Liver (tissue), 9 donors: ENCODE data around the gene BLM. TPM values are rescaled to one million over a fixed set of nuclear protein-coding genes. Genes with fewer than 3 reads are reported as not detected.

Experiments used
- DNase-seq: peaks from one replicate; pipeline ENCODE4 v3.0.0-alpha.2; 2017; ENCODE audit warnings: low spot score
- H3K27ac ChIP-seq, 2 donors: one replicate each; pipeline ENCODE4 v1.7.0; 2013; ENCODE audit warnings: inconsistent platforms in 2 of 2, low read length in 2 of 2, control low read depth in 1 of 2, low read depth in 1 of 2, mild to moderate bottlenecking in 1 of 2
- H3K27me3 ChIP-seq, 4 donors: one replicate each; pipeline versions ENCODE4 v1.6.1 to v1.7.0; 2013; ENCODE audit warnings: low read length in 3 of 4, inconsistent platforms in 1 of 4, mild to moderate bottlenecking in 1 of 4, moderate library complexity in 1 of 4; ENCODE audit not compliant: control insufficient read depth in 4 of 4, insufficient read depth in 4 of 4
- H3K36me3 ChIP-seq, 4 donors: one replicate each; pipeline versions ENCODE4 v1.6.1 to v1.7.0; 2013; ENCODE audit warnings: low read length in 3 of 4, mild to moderate bottlenecking in 3 of 4, low read depth in 1 of 4, moderate library complexity in 1 of 4; ENCODE audit not compliant: control insufficient read depth in 4 of 4, insufficient read depth in 3 of 4
- H3K4me1 ChIP-seq, 4 donors: one replicate each; pipeline versions ENCODE4 v1.6.1 to v1.7.0; 2013; ENCODE audit warnings: low read length in 3 of 4, mild to moderate bottlenecking in 3 of 4, moderate library complexity in 1 of 4; ENCODE audit not compliant: control insufficient read depth in 4 of 4, insufficient read depth in 4 of 4
- H3K4me3 ChIP-seq, 3 donors: one replicate each; pipeline versions ENCODE4 v1.6.1 to v1.7.0; 2013; ENCODE audit warnings: low read length in 3 of 3, control low read depth in 1 of 3, low read depth in 1 of 3, mild to moderate bottlenecking in 1 of 3
- H3K9ac ChIP-seq, 2 donors: one replicate each; pipeline ENCODE4 v1.7.0; 2013; ENCODE audit warnings: low read length in 2 of 2, mild to moderate bottlenecking in 2 of 2, moderate library complexity in 2 of 2, control low read depth in 1 of 2, low read depth in 1 of 2
- H3K9me3 ChIP-seq, 4 donors: one replicate each; pipeline versions ENCODE4 v1.6.1 to v1.7.0; 2013; ENCODE audit warnings: low read length in 3 of 4; ENCODE audit not compliant: control insufficient read depth in 4 of 4
- ATF3 ChIP-seq: IDR thresholded peaks from 2 replicates; pipeline ENCODE4 v1.6.1; 2016; ENCODE audit warnings: antibody characterized with exemption
- CTCF ChIP-seq: fragments of 150-350 bp; IDR thresholded peaks from 2 replicates; pipeline ENCODE4 v1.5.1; 2017; ENCODE audit warnings: improper control_type of control experiment, low read depth, low read length; ENCODE audit not compliant: missing input control
- EGR1 ChIP-seq, 2 donors: IDR thresholded peaks; 2 replicates each; pipeline ENCODE4 v1.6.1; 2016 to 2018; ENCODE audit warnings: antibody characterized with exemption in 2 of 2, low read depth in 2 of 2
- FOXA2 ChIP-seq: IDR thresholded peaks from 2 replicates; pipeline ENCODE4 v1.6.1; 2016; ENCODE audit warnings: antibody characterized with exemption
- GABPA ChIP-seq, 2 donors: IDR thresholded peaks in 1 of 2; conservative IDR thresholded peaks in 1 of 2; 2 replicates each; pipeline ENCODE4 v1.6.1; 2016; ENCODE audit warnings: antibody characterized with exemption in 2 of 2, mild to moderate bottlenecking in 1 of 2, moderate library complexity in 1 of 2
- HNF4A ChIP-seq, 2 donors: conservative IDR thresholded peaks; 2 replicates each; pipeline ENCODE4 v1.6.1; 2016; ENCODE audit warnings: antibody characterized with exemption in 2 of 2, mild to moderate bottlenecking in 2 of 2
- HNF4G ChIP-seq: IDR thresholded peaks from 2 replicates; pipeline ENCODE4 v1.6.1; 2016; ENCODE audit warnings: antibody characterized with exemption
- JUND ChIP-seq, 2 donors: IDR thresholded peaks; 2 replicates each; pipeline ENCODE4 v1.6.1; 2016; ENCODE audit warnings: antibody characterized with exemption in 2 of 2
- MAX ChIP-seq: IDR thresholded peaks from 2 replicates; pipeline ENCODE4 v1.6.1; 2016; ENCODE audit warnings: antibody characterized with exemption
- RAD21 ChIP-seq, 2 donors: IDR thresholded peaks; 2 replicates each; pipeline ENCODE4 v1.6.1; 2016; ENCODE audit warnings: antibody characterized with exemption in 2 of 2, mild to moderate bottlenecking in 2 of 2
- REST ChIP-seq: IDR thresholded peaks from 2 replicates; pipeline ENCODE4 v1.6.1; 2016; ENCODE audit warnings: antibody characterized with exemption, mild to moderate bottlenecking
- RXRA ChIP-seq, 2 donors: IDR thresholded peaks; 2 replicates each; pipeline ENCODE4 v1.6.1; 2017 to 2018; ENCODE audit warnings: antibody characterized with exemption in 2 of 2, mild to moderate bottlenecking in 1 of 2
- SP1 ChIP-seq: IDR thresholded peaks from 2 replicates; pipeline ENCODE4 v1.6.1; 2018; ENCODE audit warnings: antibody characterized with exemption, mild to moderate bottlenecking
- TAF1 ChIP-seq: conservative IDR thresholded peaks from 2 replicates; pipeline ENCODE4 v1.6.1; 2016; ENCODE audit warnings: antibody characterized with exemption, mild to moderate bottlenecking
- YY1 ChIP-seq: IDR thresholded peaks from 2 replicates; pipeline ENCODE4 v1.6.1; 2016; ENCODE audit warnings: antibody characterized with exemption, mild to moderate bottlenecking
- ZBTB33 ChIP-seq: IDR thresholded peaks from 2 replicates; pipeline ENCODE4 v1.6.1; 2016; ENCODE audit warnings: antibody characterized with exemption
- WGBS: extraction: QIAGEN DNeasy Blood & Tissue Kit; methylation state at CpG from one replicate; pipeline ENCODE4 v1.1.7; 2013; 5-methylcytosine and 5-hydroxymethylcytosine counted together
- polyA plus RNA-seq, 2 donors: library from polyadenylated mRNA; stranded (reverse) in 1 of 2; unstranded in 1 of 2; fragments of 200-250 nt in 1 of 2; fragments of >200 nt in 1 of 2; fragmentation: Nextera tagmentation in 1 of 2; extraction: Ambion mirVana in 1 of 2; gene quantifications; one replicate each; pipeline versions ENCODE4 v1.2.1 to v1.2.3, GENCODE V29; 2013 to 2015
- total RNA-seq, 2 donors: library from RNA; depleted of rRNA; stranded (reverse); fragments of >200 nt; gene quantifications; one replicate each; pipeline ENCODE4 v1.2.3, GENCODE V29; 2014
- donor health status: healthy.
- donor health status: healthy.
- donor health status: healthy.
- donor health status: healthy.
- donor health status: healthy.

The BLM gene
- total and polyA plus RNA-seq, 4 donors, result 0.33 to 15.1 (median 0.41) TPM

- no peak overlapping the region for H3K27ac ChIP-seq
- WGBS, result 92% methylated on average over 6 of the region's 6 CpGs
- no peak overlapping the region for H3K9ac ChIP-seq
- no peak for DNase-seq
- H3K4me1 ChIP-seq, result no peaks in the 10 kb centered on the region
- no peaks in the 10 kb centered on the region for H3K36me3 ChIP-seq
- no peak overlapping the region for H3K4me3 ChIP-seq
- TF ChIP-seq ZBTB33 (no peak), CTCF (no peak), SP1 (no peak), HNF4A (conservative IDR thresholded peaks at IDR 0.05) (no peak), RXRA (IDR thresholded peaks at IDR 0.05) (no peak), JUND (IDR thresholded peaks at IDR 0.05) (no peak), REST (no peak), EGR1 (IDR thresholded peaks at IDR 0.05; ENCODE audit: low read depth in 2 of 2) (no peak), TAF1 (no peak), GABPA (IDR thresholded peaks at IDR 0.05 in 1 of 2, conservative IDR thresholded peaks at IDR 0.05 in 1 of 2) (no peak), FOXA2 (no peak), ATF3 (no peak), MAX (no peak), HNF4G (no peak), RAD21 (IDR thresholded peaks at IDR 0.05) (no peak)
- H3K9me3 ChIP-seq, result no peaks in the 10 kb centered on the region
- H3K27me3 ChIP-seq, result no peaks in the 10 kb centered on the region
These were observed 112.0 kb downstream of the BLM start for GRCh38 chr15:90829126-90829525.

GRCh38 chr15:90829942-90830440, 112.8 kb downstream of the BLM start:
- Histone ChIP-seq H3K9me3 (no peaks in the 10 kb centered on the region), H3K9ac (no peak overlapping the region), H3K27ac (peak overlapping the region; percentile 19 to 31), H3K4me3 (no peak overlapping the region), H3K27me3 (no peaks in the 10 kb centered on the region), H3K4me1 (no peaks in the 10 kb centered on the region), H3K36me3 (no peaks in the 10 kb centered on the region)
- 75% methylated on average over 15 of the region's 15 CpGs for WGBS
- TF ChIP-seq MAX (no peak), RAD21 (IDR thresholded peaks at IDR 0.05) (peak in 1 of 2 donors; percentile 23), ZBTB33 (no peak), YY1 (no peak), HNF4G (no peak), EGR1 (IDR thresholded peaks at IDR 0.05; ENCODE audit: low read depth in 2 of 2) (no peak)
- no peak for DNase-seq
